Ishikawa (cell line): ENCODE results near the gene PRR12.

ENCODE experiments used
- CEBPB ChIP-seq: IDR thresholded peaks from 2 replicates; pipeline ENCODE4 v1.6.1; 2012
- CREB1 ChIP-seq: IDR thresholded peaks from 2 replicates; pipeline ENCODE4 v1.6.1; 2012; ENCODE audit warnings: low read depth
- EGR1 ChIP-seq: IDR thresholded peaks from 2 replicates; pipeline ENCODE4 v1.6.1; 2012
- EP300 ChIP-seq: IDR thresholded peaks from 2 replicates; pipeline ENCODE4 v1.6.1; 2012; ENCODE audit warnings: borderline replicate concordance
- FOXM1 ChIP-seq: IDR thresholded peaks from 2 replicates; pipeline ENCODE4 v1.6.1; 2012; ENCODE audit warnings: low read depth, borderline replicate concordance
- MAX ChIP-seq: IDR thresholded peaks from 2 replicates; pipeline ENCODE4 v1.6.1; 2012
- NFIC ChIP-seq: IDR thresholded peaks from 2 replicates; pipeline ENCODE4 v1.6.1; 2012
- RAD21 ChIP-seq: IDR thresholded peaks from 2 replicates; pipeline ENCODE4 v1.6.1; 2012; ENCODE audit warnings: low read depth
- REST ChIP-seq: IDR thresholded peaks from 2 replicates; pipeline ENCODE4 v1.6.1; 2012; ENCODE audit warnings: low read depth, mild to moderate bottlenecking
- TAF1 ChIP-seq: IDR thresholded peaks from 2 replicates; pipeline ENCODE4 v1.6.1; 2012; ENCODE audit warnings: low read depth, mild to moderate bottlenecking
- TCF12 ChIP-seq: IDR thresholded peaks from 2 replicates; pipeline ENCODE4 v1.6.1; 2012; ENCODE audit warnings: low read depth
- TEAD4 ChIP-seq: IDR thresholded peaks from 2 replicates; pipeline ENCODE4 v1.6.1; 2012
- USF1 ChIP-seq: IDR thresholded peaks from 2 replicates; pipeline ENCODE4 v1.6.1; 2012
- YY1 ChIP-seq: IDR thresholded peaks from 2 replicates; pipeline ENCODE4 v1.6.1; 2012; ENCODE audit warnings: low read depth
- ZBTB7A ChIP-seq: IDR thresholded peaks from 2 replicates; pipeline ENCODE4 v1.6.1; 2012; ENCODE audit warnings: low read depth

The PRR12 gene

GRCh38 chr19:49554701-49555181, 36.2 kb upstream of the PRR12 start:
- TF ChIP-seq CEBPB = no peak
- TF ChIP-seq TCF12 = no peak
- no peak for TF ChIP-seq CREB1
- TF ChIP-seq NFIC = no peak
- no peak for TF ChIP-seq RAD21
- TF ChIP-seq YY1 = no peak
- TF ChIP-seq MAX = no peak

GRCh38 chr19:49555600-49556411, 35.2 kb upstream of the PRR12 start:
- TF ChIP-seq EP300 (no peak), CREB1 (no peak), YY1 (no peak), ZBTB7A (no peak), TCF12 (no peak), NFIC (no peak), USF1 (no peak), MAX (no peak), REST (no peak), CEBPB (no peak), RAD21 (no peak), TAF1 (no peak), TEAD4 (no peak), FOXM1 (no peak), EGR1 (no peak)

GRCh38 chr19:49556412-49557398, 34.3 kb upstream of the PRR12 start:
- TF ChIP-seq USF1 = no peak
- TF ChIP-seq EP300 = no peak
- TF ChIP-seq CEBPB = no peak
- TF ChIP-seq CREB1 = no peak
- TF ChIP-seq TCF12 = no peak
- TF ChIP-seq MAX = no peak
- TF ChIP-seq RAD21 = no peak
- TF ChIP-seq TAF1 = no peak

- TF ChIP-seq FOXM1 (no peak), TEAD4 (no peak), CREB1 (no peak), MAX (no peak)
These were observed 33.2 kb upstream of the PRR12 start for GRCh38 chr19:49557641-49558325.

- TF ChIP-seq USF1 (no peak), ZBTB7A (no peak)
These were observed 32.4 kb upstream of the PRR12 start for GRCh38 chr19:49558591-49558990.

GRCh38 chr19:49559443-49559842, 31.5 kb upstream of the PRR12 start:
- TF ChIP-seq USF1 (no peak), ZBTB7A (no peak), MAX (no peak), TCF12 (no peak), NFIC (no peak), CREB1 (no peak), FOXM1 (no peak)
